Neural progenitor cell (in vitro differentiated cells): Measurements from ENCODE around the gene CAMK2A.

Experiments
- CTCF ChIP-seq: fragments of 200-600 bp; sonication (generic); IDR thresholded peaks from 2 replicates; pipeline ENCODE4 v1.5.1; 2017; ENCODE audit warnings: antibody characterized with exemption, mild to moderate bottlenecking
- EZH2 ChIP-seq: fragments of 200-600 bp; sonication (generic); IDR thresholded peaks from 2 replicates; pipeline ENCODE4 v1.6.1; 2017; ENCODE audit warnings: antibody characterized with exemption, mild to moderate bottlenecking, moderate library complexity
- EZH2phosphoT487 ChIP-seq: fragments of 200-600 bp; sonication (generic); IDR thresholded peaks from 2 replicates; pipeline ENCODE4 v1.6.1; 2017; ENCODE audit warnings: antibody characterized with exemption

GRCh38 chr5:150288361-150288760 lies 1.2 kb downstream of the CAMK2A start:
- TF ChIP-seq CTCF, result no peak
- TF ChIP-seq EZH2phosphoT487, result no peak
- TF ChIP-seq EZH2, result no peak
